Prostate gland (tissue), 2 donors: ENCODE results near the gene FRMD3. TPM values are rescaled to one million over a fixed set of nuclear protein-coding genes. Genes with fewer than 3 reads are reported as not detected.

Experiments
- DNase-seq: peaks from one replicate; pipeline ENCODE4 v3.0.0-alpha.2; 2019; ENCODE audit warnings: low spot score
- H3K27ac ChIP-seq, 2 donors: fragments of 200-600 bp; sonication (generic); 2 replicates each; pipeline ENCODE4 v1.5.1; 2017 to 2019
- H3K27me3 ChIP-seq: fragments of 200-600 bp; sonication (generic); replicated peaks from 2 replicates; pipeline ENCODE4 v1.5.1; 2019; ENCODE audit not compliant: insufficient read depth
- H3K36me3 ChIP-seq, 2 donors: fragments of 200-600 bp; sonication (generic); 1 replicate in 1 of 2; 2 replicates in 1 of 2; pipeline versions ENCODE4 v1.5.1 to v1.8.1; 2017 to 2019
- H3K4me1 ChIP-seq: fragments of 200-600 bp; sonication (generic); replicated peaks from 2 replicates; pipeline ENCODE4 v1.5.1; 2019
- H3K4me3 ChIP-seq, 2 donors: fragments of 200-600 bp; sonication (generic); 2 replicates each; pipeline ENCODE4 v1.5.1; 2017 to 2019
- H3K9me3 ChIP-seq: fragments of 200-600 bp; sonication (generic); 2 replicates; pipeline ENCODE4 v1.5.1; 2017
- CTCF ChIP-seq, 4 experiments: fragments of 200-600 bp in 2 of 4; fragments of 450-650 bp in 2 of 4; sonication (generic) in 2 of 4; IDR thresholded peaks; 1 replicate in 3 of 4; 2 replicates in 1 of 4; pipeline ENCODE4 v1.5.1; 2016 to 2019; ENCODE audit warnings: antibody characterized with exemption in 4 of 4, mild to moderate bottlenecking in 2 of 4, moderate library complexity in 2 of 4
- POLR2A ChIP-seq: fragments of 450-650 bp; IDR thresholded peaks from one replicate; pipeline ENCODE4 v1.6.1; 2016; ENCODE audit warnings: antibody characterized with exemption, mild to moderate bottlenecking
- POLR2AphosphoS5 ChIP-seq: sonication (generic); formaldehyde crosslinking; IDR thresholded peaks from one replicate; pipeline ENCODE4 v1.6.1; 2017; ENCODE audit warnings: antibody characterized with exemption
- WGBS: methylation state at CpG from one replicate; pipeline ENCODE4 v1.1.5; 2018; 5-methylcytosine and 5-hydroxymethylcytosine counted together
- intact Hi-C: fragments of 100-400 bp; cut with DNase I; formaldehyde crosslinking; loops from one replicate; pipeline ENCODE4 v1.14.2; 2022
- total RNA-seq, 2 donors: library from RNA; depleted of rRNA; stranded (reverse); fragments of >200 nt; gene quantifications; one replicate each; pipeline ENCODE4 v1.1.0, GENCODE V29; 2016

Gene FRMD3
- total RNA-seq, 2 donors from 2014 or later, result 2.3 to 3.4 TPM

- no peaks in the 10 kb centered on the region for H3K27me3 ChIP-seq
- no peak overlapping the region for H3K27ac ChIP-seq
- 89% methylated on average over 6 of the region's 6 CpGs for WGBS
- no peak for TF ChIP-seq POLR2AphosphoS5
- TF ChIP-seq CTCF (IDR thresholded peaks at IDR 0.05), result no peak
- TF ChIP-seq POLR2A, result no peak
- no peak overlapping the region for H3K4me3 ChIP-seq
- DNase-seq, result no peak
- H3K4me1 ChIP-seq, result no peaks in the 10 kb centered on the region
- no peaks in the 10 kb centered on the region for H3K36me3 ChIP-seq
- H3K9me3 ChIP-seq, result no peaks in the 10 kb centered on the region
- intact Hi-C loops, result no loop called here
These were observed 92.4 kb downstream of the FRMD3 start for GRCh38 chr9:83445703-83446265.

- no peaks in the 10 kb centered on the region for H3K9me3 ChIP-seq
- no peak for TF ChIP-seq CTCF (IDR thresholded peaks at IDR 0.05)
- no peak for TF ChIP-seq POLR2AphosphoS5
- TF ChIP-seq POLR2A, result no peak
- no peak overlapping the region for H3K27ac ChIP-seq
- no peaks in the 10 kb centered on the region for H3K36me3 ChIP-seq
- 76% methylated on average over 4 of the region's 4 CpGs for WGBS
- no peak overlapping the region for H3K4me3 ChIP-seq
- intact Hi-C loops, result no loop called here
- no peaks in the 10 kb centered on the region for H3K4me1 ChIP-seq
- DNase-seq, result no peak
- no peaks in the 10 kb centered on the region for H3K27me3 ChIP-seq
These were observed 94.1 kb downstream of the FRMD3 start for GRCh38 chr9:83444110-83444509.

- TF ChIP-seq POLR2A, result no peak
- TF ChIP-seq CTCF (IDR thresholded peaks at IDR 0.05), result no peak
- TF ChIP-seq POLR2AphosphoS5, result no peak
- no peak for DNase-seq
These were observed 96.8 kb downstream of the FRMD3 start for GRCh38 chr9:83441390-83441789.

GRCh38 chr9:83440641-83441040 is 97.6 kb downstream of the FRMD3 start:
- no peaks in the 10 kb centered on the region for H3K9me3 ChIP-seq
- DNase-seq, result no peak
- H3K27ac ChIP-seq, result no peak overlapping the region
- no peak overlapping the region for H3K4me3 ChIP-seq
- intact Hi-C loops, result no loop called here
- TF ChIP-seq POLR2A (no peak), POLR2AphosphoS5 (no peak), CTCF (IDR thresholded peaks at IDR 0.05) (no peak)
- no peaks in the 10 kb centered on the region for H3K4me1 ChIP-seq
- no peaks in the 10 kb centered on the region for H3K36me3 ChIP-seq
- H3K27me3 ChIP-seq, result no peaks in the 10 kb centered on the region
- 93% methylated on average over 5 of the region's 5 CpGs for WGBS

More at GRCh38 chr9:83441390-83441789, 96.8 kb downstream of the FRMD3 start:
- H3K27ac ChIP-seq, result no peak overlapping the region
- 45% methylated on average over 3 of the region's 3 CpGs for WGBS
- no peaks in the 10 kb centered on the region for H3K4me1 ChIP-seq
- H3K4me3 ChIP-seq, result no peak overlapping the region
- no peaks in the 10 kb centered on the region for H3K27me3 ChIP-seq
- no peaks in the 10 kb centered on the region for H3K9me3 ChIP-seq
- no peaks in the 10 kb centered on the region for H3K36me3 ChIP-seq
- intact Hi-C loops, result no loop called here

DNA sequence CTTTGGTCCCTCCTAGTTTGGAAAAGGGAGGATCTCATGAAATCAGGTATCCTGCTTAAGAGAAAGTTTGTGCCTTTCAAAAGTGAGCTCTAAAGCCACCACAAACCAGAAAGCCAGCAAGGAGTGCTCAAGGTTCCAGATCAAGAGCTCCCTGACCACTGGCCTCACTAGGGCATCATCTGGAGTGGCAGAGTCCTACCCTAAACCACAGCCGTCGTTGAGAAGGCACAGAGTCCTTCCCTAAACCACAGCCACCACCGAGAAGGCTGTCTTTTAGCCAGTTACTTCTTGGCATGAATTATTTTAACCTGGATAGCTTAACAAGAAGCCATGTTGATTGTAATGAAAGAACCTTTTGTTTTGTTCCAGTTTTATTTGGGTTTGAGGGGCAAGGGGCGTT is 102.9 kb downstream of the FRMD3 start:
- Histone ChIP-seq H3K36me3 (no peaks in the 10 kb centered on the region), H3K27me3 (no peaks in the 10 kb centered on the region), H3K4me3 (no peak overlapping the region), H3K4me1 (peaks cover 7% of the 10 kb centered on the region), H3K27ac (no peak overlapping the region), H3K9me3 (no peaks in the 10 kb centered on the region)
- intact Hi-C loops, result no loop called here
- DNase-seq, result no peak
- TF ChIP-seq POLR2A, result no peak
- 72% methylated on average over 4 of the region's 4 CpGs for whole genome bisulfite sequencing
